Karpas-422 (cell line): ENCODE data around the gene CUL7. TPM values are rescaled to one million over a fixed set of nuclear protein-coding genes. Genes with fewer than 3 reads are reported as not detected.

Experiments used
- DNase-seq: peaks from one replicate; pipeline ENCODE4 v3.0.0-alpha.2; 2015
- H2AFZ ChIP-seq: fragments of 200-600 bp; sonication (generic); 2 replicates; pipeline ENCODE4 v1.6.1; 2014; ENCODE audit warnings: antibody characterized with exemption, low read length, mixed read lengths
- H3K27ac ChIP-seq: fragments of 200-600 bp; sonication (generic); 2 replicates; pipeline ENCODE4 v1.5.1; 2014; ENCODE audit warnings: mild to moderate bottlenecking, low read length, moderate library complexity
- H3K27me3 ChIP-seq: fragments of 200-600 bp; sonication (generic); 2 replicates; pipeline ENCODE4 v1.6.1; 2014; ENCODE audit warnings: low read length, mixed read lengths
- H3K36me3 ChIP-seq: fragments of 200-600 bp; sonication (generic); 2 replicates; pipeline ENCODE4 v1.6.1; 2014; ENCODE audit warnings: low read length, mixed read lengths; ENCODE audit not compliant: insufficient read depth
- H3K4me1 ChIP-seq: fragments of 200-600 bp; sonication (generic); 2 replicates; pipeline ENCODE4 v1.6.1; 2014; ENCODE audit warnings: mild to moderate bottlenecking, low read length, mixed read lengths
- H3K4me2 ChIP-seq: fragments of 200-600 bp; sonication (generic); 2 replicates; pipeline ENCODE4 v1.6.1; 2014; ENCODE audit warnings: low read length, low read depth, mild to moderate bottlenecking; ENCODE audit not compliant: poor library complexity, severe bottlenecking
- H3K4me3 ChIP-seq: fragments of 200-600 bp; sonication (generic); 2 replicates; pipeline ENCODE4 v1.5.1; 2014; ENCODE audit warnings: mild to moderate bottlenecking, antibody characterized with exemption, low read length, mixed read lengths
- H3K79me2 ChIP-seq: fragments of 200-600 bp; sonication (generic); 2 replicates; pipeline ENCODE4 v1.6.1; 2014; ENCODE audit warnings: mild to moderate bottlenecking, low read length, mixed read lengths
- H3K9ac ChIP-seq: fragments of 200-600 bp; sonication (generic); 2 replicates; pipeline ENCODE4 v1.6.0; 2014; ENCODE audit warnings: low read length
- H3K9me2 ChIP-seq: fragments of 200-600 bp; sonication (generic), shearing (Covaris generic); replicated peaks from 2 replicates; pipeline ENCODE4 v1.6.0; 2014; ENCODE audit warnings: mild to moderate bottlenecking, low read length, moderate library complexity; ENCODE audit not compliant: insufficient read depth
- H3K9me3 ChIP-seq: fragments of 300-700, 200-600 bp; sonication (generic); 2 replicates; pipeline ENCODE4 v1.6.1; 2014; ENCODE audit warnings: low read length, mixed read lengths
- H4K20me1 ChIP-seq: fragments of 200-600 bp; sonication (generic); 2 replicates; pipeline ENCODE4 v1.6.1; 2014; ENCODE audit warnings: mild to moderate bottlenecking, antibody characterized with exemption, low read length, low read depth; ENCODE audit not compliant: insufficient read depth
- total RNA-seq: library from RNA; depleted of rRNA; stranded (reverse); fragments of >200 nt; shearing (Covaris generic); gene quantifications from 2 replicates; pipeline ENCODE4 v1.2.3, GENCODE V29; 2014; ENCODE audit warnings: low replicate concordance

Gene CUL7
- total RNA-seq, 1 experiment from 2014 or later = 20.2 TPM

DNA sequence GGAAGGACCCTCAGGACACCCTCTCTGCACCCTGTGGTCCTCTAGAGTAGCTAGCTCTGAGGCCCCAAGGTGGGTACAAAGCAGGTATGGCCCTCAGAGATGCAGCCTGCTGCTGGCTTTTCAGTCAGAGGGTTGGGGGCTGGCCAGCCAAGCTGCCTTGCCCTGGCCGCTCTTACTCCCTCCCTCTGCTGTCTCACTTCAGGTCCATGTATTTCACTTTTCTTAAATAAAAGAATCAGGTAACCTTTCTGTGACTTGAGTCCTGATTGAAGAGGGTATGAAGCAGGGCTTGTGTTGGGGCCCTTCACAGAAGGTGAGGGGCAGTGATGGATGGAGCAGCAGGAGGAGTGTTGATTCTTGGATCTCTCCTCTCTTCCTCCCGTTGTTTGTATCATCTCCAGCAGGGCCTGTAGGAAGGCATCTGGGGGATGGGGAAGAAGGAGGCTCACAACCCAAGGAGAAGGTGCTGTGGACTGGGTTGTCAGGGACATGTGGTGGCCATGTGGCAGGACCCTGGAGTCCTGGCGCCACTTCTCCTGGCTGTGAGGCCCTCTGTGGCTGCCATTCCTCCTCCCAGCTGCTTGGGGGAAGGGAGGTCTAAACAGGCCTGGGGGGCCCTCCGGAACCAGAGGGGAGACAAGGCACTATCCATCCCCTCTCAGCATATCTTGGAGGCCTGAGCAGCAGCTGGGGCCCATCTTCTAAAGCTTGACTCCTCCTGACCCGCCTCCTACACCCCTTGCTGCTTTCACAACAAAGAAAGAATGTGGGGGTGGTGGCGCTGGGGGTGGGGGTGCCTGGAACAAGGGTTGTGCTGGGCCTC, 21.4 kb upstream of the CUL7 start:
- no peaks in the 10 kb centered on the region for H3K9me2 ChIP-seq
- DNase-seq = no peak
- H4K20me1 ChIP-seq = 0 out of 2 replicates have a peak, but pooled peaks cover 4% of the 10 kb centered on the region
- H3K4me1 ChIP-seq = peaks cover 18% of the 10 kb centered on the region
- H3K9ac ChIP-seq = no peak overlapping the region
- H3K4me2 ChIP-seq = peak overlapping the region; percentile 64
- no peaks in the 10 kb centered on the region for H3K9me3 ChIP-seq
- H3K4me3 ChIP-seq = no peak overlapping the region
- no peaks in the 10 kb centered on the region; the same call in 1 of the 2 replicates for H3K36me3 ChIP-seq
- no peaks in the 10 kb centered on the region for H3K27me3 ChIP-seq
- H2AFZ ChIP-seq = no peak overlapping the region
- no peak overlapping the region for H3K27ac ChIP-seq
- no peaks in the 10 kb centered on the region for H3K79me2 ChIP-seq

DNA sequence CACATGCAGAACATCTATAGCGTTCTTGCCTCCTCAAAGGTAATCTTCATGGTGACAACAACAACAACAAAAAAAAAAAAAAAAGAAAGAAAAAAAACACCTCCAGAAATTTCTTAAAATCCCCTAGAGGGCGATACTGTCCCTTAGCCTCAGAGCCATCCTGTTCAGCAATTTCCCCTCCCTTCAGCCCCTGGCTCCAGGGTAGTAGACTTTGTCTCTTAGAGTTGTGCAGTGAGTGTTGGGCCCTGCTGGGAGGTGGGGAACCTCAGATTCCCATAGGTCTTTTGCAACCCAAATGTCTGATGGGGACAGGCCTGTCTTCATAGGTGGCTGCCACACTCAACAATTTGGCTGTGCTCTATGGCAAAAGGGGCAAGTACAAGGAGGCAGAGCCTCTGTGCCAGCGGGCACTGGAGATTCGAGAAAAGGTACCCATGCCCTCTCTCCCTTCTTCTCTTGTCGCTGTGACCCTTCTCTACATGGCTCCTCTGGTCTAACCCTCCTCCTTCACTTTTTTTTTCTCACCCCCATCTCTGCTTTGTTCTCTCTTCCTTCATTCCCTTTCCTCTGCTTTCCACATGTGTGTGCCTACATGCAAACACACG, 16.5 kb upstream of the CUL7 start:
- Histone ChIP-seq H4K20me1 (no peaks in the 10 kb centered on the region), H3K9me2 (no peaks in the 10 kb centered on the region), H3K4me2 (no peak overlapping the region), H3K36me3 (no peaks in the 10 kb centered on the region; the same call in 1 of the 2 replicates), H3K9me3 (no peaks in the 10 kb centered on the region), H3K27me3 (no peaks in the 10 kb centered on the region), H3K79me2 (no peaks in the 10 kb centered on the region), H3K4me1 (peaks cover 12% of the 10 kb centered on the region), H2AFZ (no peak overlapping the region), H3K27ac (no peak overlapping the region), H3K9ac (no peak overlapping the region), H3K4me3 (no peak overlapping the region)
- peak; percentile 88 for DNase-seq

DNA sequence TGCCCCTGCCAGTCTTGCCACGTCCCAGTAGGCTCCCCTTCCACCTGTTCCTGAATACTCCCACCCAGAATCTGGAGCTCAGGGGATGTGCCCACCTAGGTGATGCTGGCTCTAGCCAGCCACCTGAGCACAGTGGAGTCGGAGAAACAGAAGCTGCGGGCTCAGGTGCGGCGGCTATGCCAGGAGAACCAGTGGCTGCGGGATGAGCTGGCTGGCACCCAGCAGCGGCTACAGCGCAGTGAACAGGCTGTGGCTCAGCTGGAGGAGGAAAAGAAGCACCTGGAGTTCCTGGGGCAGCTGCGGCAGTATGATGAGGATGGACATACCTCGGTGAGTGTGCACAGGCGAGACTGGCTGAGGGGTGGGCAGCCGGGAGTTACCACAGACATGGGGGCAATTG, 9.2 kb upstream of the CUL7 start:
- H4K20me1 ChIP-seq = no peaks in the 10 kb centered on the region
- no peak overlapping the region for H3K4me2 ChIP-seq
- H3K4me1 ChIP-seq = peaks cover 20% of the 10 kb centered on the region
- no peaks in the 10 kb centered on the region for H3K9me2 ChIP-seq
- no peak overlapping the region for H2AFZ ChIP-seq
- H3K27me3 ChIP-seq = no peaks in the 10 kb centered on the region
- no peak for DNase-seq
- no peak overlapping the region for H3K9ac ChIP-seq
- H3K4me3 ChIP-seq = no peak overlapping the region
- no peaks in the 10 kb centered on the region for H3K9me3 ChIP-seq
- H3K27ac ChIP-seq = no peak overlapping the region
- H3K36me3 ChIP-seq = no peaks in the 10 kb centered on the region
- peaks cover 22% of the 10 kb centered on the region for H3K79me2 ChIP-seq

- no peak overlapping the region for H3K4me3 ChIP-seq
- peaks cover 22% of the 10 kb centered on the region for H3K4me1 ChIP-seq
- no peaks in the 10 kb centered on the region for H3K9me3 ChIP-seq
- no peaks in the 10 kb centered on the region for H3K36me3 ChIP-seq
- no peak overlapping the region for H2AFZ ChIP-seq
- H3K9me2 ChIP-seq = no peaks in the 10 kb centered on the region
- no peak overlapping the region for H3K27ac ChIP-seq
- peaks cover 27% of the 10 kb centered on the region for H3K79me2 ChIP-seq
- no peak overlapping the region for H3K4me2 ChIP-seq
- no peak overlapping the region for H3K9ac ChIP-seq
- H3K27me3 ChIP-seq = no peaks in the 10 kb centered on the region
- DNase-seq = no peak
- no peaks in the 10 kb centered on the region for H4K20me1 ChIP-seq
Observed at GRCh38 chr6:43061861-43062260, 8.2 kb upstream of the CUL7 start.

- Histone ChIP-seq H3K9me2 (no peaks in the 10 kb centered on the region), H3K9ac (peak overlapping the region; percentile 87), H4K20me1 (no peaks in the 10 kb centered on the region), H3K4me1 (peaks cover 22% of the 10 kb centered on the region), H3K27ac (no peak overlapping the region), H3K27me3 (no peaks in the 10 kb centered on the region), H3K4me2 (peak overlapping the region; percentile 98), H2AFZ (no peak overlapping the region), H3K79me2 (peaks cover 27% of the 10 kb centered on the region), H3K36me3 (0 out of 2 replicates have a peak, but pooled peaks cover 2% of the 10 kb centered on the region), H3K4me3 (peak overlapping the region; percentile 97; the same call in 1 of the 2 replicates), H3K9me3 (no peaks in the 10 kb centered on the region)
- no peak for DNase-seq
Observed at GRCh38 chr6:43060755-43061633, 7.3 kb upstream of the CUL7 start.

DNA sequence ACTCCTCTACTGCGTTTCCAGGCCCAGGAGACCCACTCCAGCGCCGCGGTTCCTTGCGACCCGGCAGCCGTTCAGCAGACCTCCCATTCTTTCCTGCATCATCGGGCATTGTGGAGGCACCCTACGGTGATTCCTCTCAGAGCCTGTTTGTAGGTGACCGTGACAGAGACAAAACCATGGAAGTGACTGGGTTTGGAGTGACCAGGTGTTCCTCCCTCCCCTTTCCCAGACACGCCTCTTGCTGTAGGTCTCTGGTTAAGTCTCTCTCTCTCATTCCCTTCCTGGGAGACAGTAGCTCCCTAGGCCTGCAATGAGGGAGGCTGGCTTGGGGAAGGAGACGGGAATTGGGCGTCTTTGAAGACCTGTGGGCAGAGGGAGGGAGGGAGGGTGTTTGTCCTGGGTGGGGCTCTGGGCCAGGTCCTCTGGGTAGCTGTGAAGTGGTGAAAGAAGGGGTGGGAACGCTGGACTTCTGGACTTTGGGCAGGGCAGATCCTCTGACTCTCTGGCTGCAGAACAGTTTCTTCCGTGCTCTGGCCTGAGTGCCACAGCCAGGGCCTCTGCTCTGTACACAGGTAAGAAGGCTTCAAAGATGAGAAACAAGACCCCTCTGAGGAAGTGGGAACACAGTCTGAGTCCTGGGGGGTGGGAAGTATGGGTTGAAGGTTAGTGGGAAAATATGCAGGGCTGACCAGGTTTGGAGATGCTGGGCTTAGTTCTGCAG, 6.5 kb upstream of the CUL7 start:
- no peak overlapping the region for H3K27ac ChIP-seq
- H2AFZ ChIP-seq = peak overlapping the region; percentile 92
- H3K36me3 ChIP-seq = 0 out of 2 replicates have a peak, but pooled peaks cover 5% of the 10 kb centered on the region
- peak overlapping the region; percentile 97 for H3K4me3 ChIP-seq
- H3K4me2 ChIP-seq = peak overlapping the region; percentile 98
- H3K4me1 ChIP-seq = peaks cover 22% of the 10 kb centered on the region
- no peaks in the 10 kb centered on the region for H3K27me3 ChIP-seq
- H3K9me2 ChIP-seq = no peaks in the 10 kb centered on the region
- peaks cover 27% of the 10 kb centered on the region for H3K79me2 ChIP-seq
- no peaks in the 10 kb centered on the region for H3K9me3 ChIP-seq
- H3K9ac ChIP-seq = peak overlapping the region; percentile 87
- DNase-seq = no peak
- no peaks in the 10 kb centered on the region for H4K20me1 ChIP-seq

GRCh38 chr6:43059168-43060033, 5.8 kb upstream of the CUL7 start, which contains the start of the genes KLC4 and MRPL2:
Gene KLC4, plus strand, starts transcription at chr6:43059631. Its CDS starts 1,705 bp downstream, at chr6:43061336.
Gene MRPL2, minus strand, starts transcription at chr6:43059434. Its CDS starts 53 bp downstream, at chr6:43059381.
- Histone ChIP-seq H3K79me2 (peaks cover 27% of the 10 kb centered on the region), H2AFZ (peak within 1 kb of the TSS; percentile 92), H3K27me3 (no peaks in the 10 kb centered on the region), H3K4me2 (peak within 1 kb of the TSS; percentile 98), H3K36me3 (0 out of 2 replicates have a peak, but pooled peaks cover 5% of the 10 kb centered on the region), H3K4me1 (peaks cover 22% of the 10 kb centered on the region), H3K9me2 (no peaks in the 10 kb centered on the region), H3K27ac (no peak within 1 kb of the TSS), H3K9ac (peak within 1 kb of the TSS; percentile 95), H4K20me1 (no peaks in the 10 kb centered on the region), H3K4me3 (peak within 1 kb of the TSS; percentile 97), H3K9me3 (no peaks in the 10 kb centered on the region)
- DNase-seq = peak; percentile 99
